HCT116 (cell line): ENCODE measurements around the gene PRSS27. TPM values are rescaled to one million over a fixed set of nuclear protein-coding genes. Genes with fewer than 3 reads are reported as not detected.

Source experiments
- ATAC-seq: fragments of 200-7000 bp; cut with Tn5 transposase; 2 replicates; pipeline ENCODE4 v1.9.1; 2020; ENCODE audit warnings: mild to moderate bottlenecking, moderate library complexity
- BruUV-seq: library from RNA; stranded (reverse); fragments of 400-500 nt; replicated peaks from 2 replicates; lab custom pipeline; 2021; lab: Mats Ljungman, UMichigan
- CTCF ChIA-PET: fragments of 300-600 bp; sonication (Branson Sonifier 250); formaldehyde crosslinking; loops from one replicate; lab custom pipeline; 2021; ENCODE audit warnings: antibody characterized with exemption; lab: Charles Lee
- POLR2A ChIA-PET: fragments of 300-600, 350-600 bp; sonication (Branson Sonifier 250); formaldehyde crosslinking; loops from one replicate; lab custom pipeline; 2021; ENCODE audit warnings: antibody characterized with exemption; lab: Charles Lee
- RAD21 ChIA-PET, 2 experiments: fragments of 300-600 bp; sonication (Branson Sonifier 250); formaldehyde crosslinking; loops; one replicate each; lab custom pipeline; 2023; ENCODE audit warnings: low total read pairs in 2 of 2; ENCODE audit not compliant: uncharacterized antibody in 2 of 2, unreplicated experiment in 2 of 2, low non-redundant PET in 1 of 2; lab: Charles Lee
- DNase-seq: peaks from one replicate; pipeline ENCODE4 v3.0.0-alpha.2; 2010; ENCODE audit warnings: low read depth, low spot score
- H2AFZ ChIP-seq: fragments of 200-600 bp; shearing (Covaris generic), sonication (generic); 2 replicates; pipeline ENCODE4 v1.6.1; 2017; ENCODE audit warnings: low read depth, mixed run types, mixed read lengths, antibody characterized with exemption, low read length; ENCODE audit not compliant: poor library complexity, severe bottlenecking
- H3K27ac ChIP-seq: 2 replicates; pipeline ENCODE4 v1.5.1; 2012; ENCODE audit warnings: low read depth, low read length
- H3K27me3 ChIP-seq: fragments of 200-600 bp; sonication (generic); 2 replicates; pipeline ENCODE4 v1.6.1; 2016; ENCODE audit warnings: mixed run types, low read length, mixed read lengths; ENCODE audit not compliant: insufficient read depth
- H3K36me3 ChIP-seq, 2 experiments: fragments of 200-500 bp in 1 of 2; fragments of 200-600 bp in 1 of 2; sonication (Bioruptor generic) in 1 of 2; sonication (generic) in 1 of 2; 2 replicates each; pipeline versions ENCODE4 v1.5.1 to v1.6.1; 2014 to 2016; ENCODE audit warnings: low read length in 2 of 2, inconsistent platforms in 1 of 2, mixed read lengths in 1 of 2, mixed run types in 1 of 2; ENCODE audit not compliant: insufficient read depth in 2 of 2, control insufficient read depth in 1 of 2
- H3K4me1 ChIP-seq, 2 experiments: fragments of 200-600 bp in 1 of 2; sonication (generic) in 1 of 2; 2 replicates each; pipeline versions ENCODE4 v1.5.1 to v1.6.1; 2012 to 2017; ENCODE audit warnings: low read length in 2 of 2, inconsistent platforms in 1 of 2, mild to moderate bottlenecking in 1 of 2, mixed read lengths in 1 of 2, mixed run types in 1 of 2, moderate library complexity in 1 of 2; ENCODE audit not compliant: insufficient read depth in 2 of 2, control insufficient read depth in 1 of 2
- H3K4me2 ChIP-seq: fragments of 200-600 bp; sonication (generic); 2 replicates; pipeline ENCODE4 v1.6.1; 2017; ENCODE audit warnings: mixed run types, low read length, mixed read lengths
- H3K4me3 ChIP-seq, 2 experiments: fragments of 200-600 bp in 1 of 2; sonication (generic) in 1 of 2; replicated peaks in 1 of 2; 2 replicates each; pipeline ENCODE4 v1.5.1; 2011 to 2016; ENCODE audit warnings: low read length in 2 of 2, control low read depth in 1 of 2, low read depth in 1 of 2, mild to moderate bottlenecking in 1 of 2, mixed read lengths in 1 of 2, mixed run types in 1 of 2
- H3K79me2 ChIP-seq: fragments of 200-600 bp; sonication (generic); 2 replicates; pipeline ENCODE4 v1.6.1; 2017; ENCODE audit warnings: mild to moderate bottlenecking, mixed run types, low read length, moderate library complexity, mixed read lengths; ENCODE audit not compliant: insufficient read depth
- H3K9ac ChIP-seq: fragments of 200-600 bp; sonication (generic); 2 replicates; pipeline ENCODE4 v1.6.1; 2016; ENCODE audit warnings: low read length, mixed read lengths
- H3K9me2 ChIP-seq: fragments of 200-600 bp; sonication (generic), shearing (Covaris generic); 2 replicates; pipeline ENCODE4 v1.6.1; 2017; ENCODE audit warnings: mixed run types, mild to moderate bottlenecking, moderate library complexity; ENCODE audit not compliant: insufficient read depth
- H3K9me3 ChIP-seq, 2 experiments: fragments of 200-500 bp in 1 of 2; fragments of 200-600 bp in 1 of 2; sonication (Bioruptor generic) in 1 of 2; sonication (generic) in 1 of 2; 2 replicates each; pipeline ENCODE4 v1.6.1; 2014 to 2017; ENCODE audit warnings: low read length in 2 of 2, mixed read lengths in 2 of 2, inconsistent platforms in 1 of 2, low read depth in 1 of 2, mild to moderate bottlenecking in 1 of 2, mixed run types in 1 of 2, moderate library complexity in 1 of 2; ENCODE audit not compliant: control insufficient read depth in 1 of 2, insufficient read depth in 1 of 2
- H4K20me1 ChIP-seq: fragments of 200-600 bp; sonication (generic), shearing (Covaris generic); 2 replicates; pipeline ENCODE4 v1.6.1; 2017; ENCODE audit warnings: mixed run types, mild to moderate bottlenecking, moderate library complexity; ENCODE audit not compliant: insufficient read depth
- ATF3 ChIP-seq: IDR thresholded peaks from 2 replicates; pipeline ENCODE4 v1.6.1; 2012
- CBX3 ChIP-seq: IDR thresholded peaks from 2 replicates; pipeline ENCODE4 v1.6.1; 2012; ENCODE audit warnings: low read depth
- CEBPB ChIP-seq: IDR thresholded peaks from 2 replicates; pipeline ENCODE4 v1.6.1; 2012; ENCODE audit warnings: low read depth
- JUND ChIP-seq: IDR thresholded peaks from 2 replicates; pipeline ENCODE4 v1.6.1; 2012
- MAX ChIP-seq: IDR thresholded peaks from 2 replicates; pipeline ENCODE4 v1.6.1; 2012
- POLR2AphosphoS5 ChIP-seq: IDR thresholded peaks from 2 replicates; pipeline ENCODE4 v1.6.1; 2011; ENCODE audit warnings: mild to moderate bottlenecking, low read depth, low read length, moderate library complexity
- REST ChIP-seq: IDR thresholded peaks from 2 replicates; pipeline ENCODE4 v1.6.1; 2012; ENCODE audit warnings: low read depth
- SIN3A ChIP-seq: IDR thresholded peaks from 2 replicates; pipeline ENCODE4 v1.6.1; 2012; ENCODE audit warnings: low read depth
- SP1 ChIP-seq: IDR thresholded peaks from 2 replicates; pipeline ENCODE4 v1.6.1; 2012; ENCODE audit warnings: low read depth
- TCF7L2 ChIP-seq: IDR thresholded peaks from 2 replicates; pipeline ENCODE4 v1.7.0; 2011; ENCODE audit warnings: borderline replicate concordance, inconsistent platforms; ENCODE audit not compliant: insufficient read depth, insufficient read length; ENCODE audit errors: extremely low read depth
- YY1 ChIP-seq: IDR thresholded peaks from 2 replicates; pipeline ENCODE4 v1.6.1; 2011; ENCODE audit warnings: low read length, low read depth, moderate library complexity, mild to moderate bottlenecking; ENCODE audit not compliant: insufficient replicate concordance; ENCODE audit errors: extremely low read depth
- ZBTB33 ChIP-seq: IDR thresholded peaks from 2 replicates; pipeline ENCODE4 v1.6.1; 2011; ENCODE audit warnings: mild to moderate bottlenecking, low read length, moderate library complexity; ENCODE audit not compliant: insufficient replicate concordance; ENCODE audit errors: extremely low read depth
- ZNF274 ChIP-seq: fragments of 200-500 bp; sonication (Bioruptor generic); IDR thresholded peaks from 2 replicates; pipeline ENCODE4 v1.6.1; 2014; ENCODE audit warnings: mild to moderate bottlenecking, low read depth, low read length, inconsistent platforms
- intact Hi-C: fragments of 100-400 bp; cut with micrococcal nuclease; formaldehyde crosslinking; loops from 2 replicates; pipeline ENCODE4 v1.10.0; 2022
- total RNA-seq: library from RNA; stranded (reverse); gene quantifications from one replicate; pipeline ENCODE4 v1.2.1, GENCODE V29; 2021; ENCODE audit not compliant: unreplicated experiment

The PRSS27 gene
- total RNA-seq, 1 experiment from 2014 or later: 3.3 TPM

GRCh38 chr16:2699791-2700600, 20.0 kb downstream of the PRSS27 start (continued):
- no peak for TF ChIP-seq ZBTB33

- POLR2A ChIA-PET: no interaction called here
- no peaks in the 10 kb centered on the region for H3K27me3 ChIP-seq
- no peak overlapping the region for H3K27ac ChIP-seq
- H3K9me3 ChIP-seq: no peaks in the 10 kb centered on the region
- CTCF ChIA-PET: no interaction called here
- no peak overlapping the region for H3K4me3 ChIP-seq
- H3K9ac ChIP-seq: no peak overlapping the region
- H3K79me2 ChIP-seq: peaks cover 4% of the 10 kb centered on the region; the same call in 1 of the 2 replicates
- no peaks in the 10 kb centered on the region for H3K9me2 ChIP-seq
- H3K36me3 ChIP-seq: peaks cover 4 to 9% of the 10 kb centered on the region in 2 experiments; a peak in 3 of 4 replicates
- RAD21 ChIA-PET: no interaction called here
- BruUV-seq: no TSS peak
- no peaks in the 10 kb centered on the region for H3K4me1 ChIP-seq
- DNase-seq: no peak
- no peak for ATAC-seq
- H3K4me2 ChIP-seq: no peak overlapping the region
- intact Hi-C loops: no loop called here
- H2AFZ ChIP-seq: no peak overlapping the region
- H4K20me1 ChIP-seq: no peaks in the 10 kb centered on the region
- TF ChIP-seq JUND: no peak
- no peak for TF ChIP-seq YY1
- TF ChIP-seq CBX3: no peak
- TF ChIP-seq CEBPB: no peak
- TF ChIP-seq POLR2AphosphoS5: no peak
- no peak for TF ChIP-seq ZNF274
- no peak for TF ChIP-seq REST
- TF ChIP-seq TCF7L2: no peak
- no peak for TF ChIP-seq MAX
- TF ChIP-seq ATF3: no peak
- TF ChIP-seq SIN3A: no peak
- TF ChIP-seq SP1: no peak
- TF ChIP-seq ZBTB33: no peak
Measured at GRCh38 chr16:2698965-2699750, 20.9 kb downstream of the PRSS27 start.
